Right kidney (tissue), 1 donor: Measurements from ENCODE around the gene KCNQ1.

Source experiments
- DNase-seq: peaks from one replicate; pipeline ENCODE4 v3.0.0-alpha.2; 2016

KCNQ1 gene

GRCh38 chr11:2423157-2424025 is 21.4 kb upstream of the KCNQ1 start:
- DNase-seq = no peak

- no peak for DNase-seq
These were observed 19.9 kb upstream of the KCNQ1 start for GRCh38 chr11:2424811-2425495.

GRCh38 chr11:2425506-2425905 is 19.3 kb upstream of the KCNQ1 start:
- DNase-seq = no peak

GRCh38 chr11:2426221-2426620 is 18.6 kb upstream of the KCNQ1 start:
- no peak for DNase-seq

- DNase-seq = no peak
These were observed 17.8 kb upstream of the KCNQ1 start for GRCh38 chr11:2426826-2427521.

- DNase-seq = no peak
These were observed 17.0 kb upstream of the KCNQ1 start for GRCh38 chr11:2427721-2428321.

- no peak for DNase-seq
These were observed 16.4 kb upstream of the KCNQ1 start for GRCh38 chr11:2428322-2428795.

- no peak for DNase-seq
These were observed 13.4 kb upstream of the KCNQ1 start for GRCh38 chr11:2431395-2431794.

GRCh38 chr11:2432171-2432621 is 12.6 kb upstream of the KCNQ1 start:
- no peak for DNase-seq

- no peak for DNase-seq
These were observed 12.2 kb upstream of the KCNQ1 start for GRCh38 chr11:2432628-2433071.

GRCh38 chr11:2433106-2433925 is 11.5 kb upstream of the KCNQ1 start:
- DNase-seq = no peak

- no peak for DNase-seq
These were observed 10.8 kb upstream of the KCNQ1 start for GRCh38 chr11:2434008-2434407.

GRCh38 chr11:2434506-2435255 is 10.1 kb upstream of the KCNQ1 start:
- no peak for DNase-seq

GRCh38 chr11:2435288-2436012 is 9.4 kb upstream of the KCNQ1 start:
- DNase-seq = no peak

- DNase-seq = no peak
These were observed 8.7 kb upstream of the KCNQ1 start for GRCh38 chr11:2436013-2436520.

- no peak for DNase-seq
These were observed 8.2 kb upstream of the KCNQ1 start for GRCh38 chr11:2436521-2437031.

- DNase-seq = no peak
These were observed 7.3 kb upstream of the KCNQ1 start for GRCh38 chr11:2437516-2437915.

GRCh38 chr11:2439820-2440219 is 5.0 kb upstream of the KCNQ1 start:
- no peak for DNase-seq

GRCh38 chr11:2440646-2441045 is 4.2 kb upstream of the KCNQ1 start:
- DNase-seq = no peak

- DNase-seq = no peak
These were observed 3.6 kb upstream of the KCNQ1 start for GRCh38 chr11:2441171-2441570.
